Measurements from ENCODE around the gene TTC3. TPM values are rescaled to one million over a fixed set of nuclear protein-coding genes. Genes with fewer than 3 reads are reported as not detected.

Gene TTC3
- total and polyA plus RNA-seq, 2 experiments from 2014 or later, result 146 to 196 TPM

GRCh38 chr21:37248298-37248697, 175.2 kb downstream of the TTC3 start:
- Histone ChIP-seq H3K36me3 (replicated peaks; ENCODE audit: insufficient read depth, low read depth) (no peaks in the 10 kb centered on the region), H3K4me1 (ENCODE audit: insufficient read depth) (peaks cover 4% of the 10 kb centered on the region), H3K27ac (no peak overlapping the region), H3K27me3 (no peaks in the 10 kb centered on the region), H3K79me2 (peaks cover 99% of the 10 kb centered on the region), H3K9me2 (replicated peaks; ENCODE audit: insufficient read depth) (no peaks in the 10 kb centered on the region), H4K20me1 (ENCODE audit: insufficient read depth, poor library complexity, severe bottlenecking) (peaks cover 40% of the 10 kb centered on the region), H3K4me2 (no peak overlapping the region), H3K4me3 (no peak overlapping the region), H3K9me3 (ENCODE audit: low read depth) (no peaks in the 10 kb centered on the region), H2AFZ (no peak overlapping the region)
- WGBS (ENCODE audit: low lambda C conversion rate, missing lambda C conversion rate), result 86% methylated on average over 1 of the region's 1 CpG
- no peak for TF ChIP-seq EZH2phosphoT487 (IDR thresholded peaks at IDR 0.05; ENCODE audit: low read depth, severe bottlenecking, unreplicated experiment)
- TF ChIP-seq CTCF (IDR thresholded peaks at IDR 0.05; ENCODE audit: poor library complexity), result no peak
- no peak for TF ChIP-seq EZH2 (IDR thresholded peaks at IDR 0.05; ENCODE audit: borderline replicate concordance)
- DNase-seq (ENCODE audit: low spot score), result no peak

GRCh38 chr21:37249112-37249904, 176.3 kb downstream of the TTC3 start:
- H4K20me1 ChIP-seq (ENCODE audit: insufficient read depth, poor library complexity, severe bottlenecking), result peaks cover 50% of the 10 kb centered on the region
- DNase-seq (ENCODE audit: low spot score), result no peak
- 88% methylated on average over 3 of the region's 3 CpGs for WGBS (ENCODE audit: low lambda C conversion rate, missing lambda C conversion rate)

GRCh38 chr21:37251294-37251634, 178.2 kb downstream of the TTC3 start:
- Histone ChIP-seq H3K79me2 (peaks cover 99% of the 10 kb centered on the region), H4K20me1 (ENCODE audit: insufficient read depth, poor library complexity, severe bottlenecking) (peaks cover 54% of the 10 kb centered on the region), H2AFZ (no peak overlapping the region), H3K9me3 (ENCODE audit: low read depth) (no peaks in the 10 kb centered on the region), H3K9me2 (replicated peaks; ENCODE audit: insufficient read depth) (no peaks in the 10 kb centered on the region), H3K27me3 (no peaks in the 10 kb centered on the region), H3K27ac (no peak overlapping the region), H3K36me3 (replicated peaks; ENCODE audit: insufficient read depth, low read depth) (no peaks in the 10 kb centered on the region), H3K4me2 (no peak overlapping the region), H3K4me3 (no peak overlapping the region), H3K4me1 (ENCODE audit: insufficient read depth) (no peaks in the 10 kb centered on the region)
- WGBS (ENCODE audit: low lambda C conversion rate, missing lambda C conversion rate), result 94% methylated on average over 2 of the region's 2 CpGs
- TF ChIP-seq EZH2 (IDR thresholded peaks at IDR 0.05; ENCODE audit: borderline replicate concordance) (no peak), CTCF (IDR thresholded peaks at IDR 0.05; ENCODE audit: poor library complexity) (no peak)
- DNase-seq (ENCODE audit: low spot score), result no peak

More at GRCh38 chr21:37249112-37249904, 176.3 kb downstream of the TTC3 start:
- no peak overlapping the region for H3K27ac ChIP-seq
- H3K9me3 ChIP-seq (ENCODE audit: low read depth), result no peaks in the 10 kb centered on the region
- H3K4me1 ChIP-seq (ENCODE audit: insufficient read depth), result peaks cover 4% of the 10 kb centered on the region
- no peaks in the 10 kb centered on the region for H3K36me3 ChIP-seq (replicated peaks; ENCODE audit: insufficient read depth, low read depth)
- no peak for TF ChIP-seq EZH2 (IDR thresholded peaks at IDR 0.05; ENCODE audit: borderline replicate concordance)
- TF ChIP-seq CTCF (IDR thresholded peaks at IDR 0.05; ENCODE audit: poor library complexity), result no peak
- TF ChIP-seq EZH2phosphoT487 (IDR thresholded peaks at IDR 0.05; ENCODE audit: low read depth, severe bottlenecking, unreplicated experiment), result no peak
- H3K27me3 ChIP-seq, result no peaks in the 10 kb centered on the region
- no peak overlapping the region for H3K4me3 ChIP-seq
- H2AFZ ChIP-seq, result no peak overlapping the region
- H3K9me2 ChIP-seq (replicated peaks; ENCODE audit: insufficient read depth), result no peaks in the 10 kb centered on the region
- H3K79me2 ChIP-seq, result peaks cover 99% of the 10 kb centered on the region
- no peak overlapping the region for H3K4me2 ChIP-seq

Small RNA genes lying within 50 kb of the gene (small RNA-seq; reads per million reads assigned to genes)
- gene RN7SL678P (not detected), gene RNU6-696P (not detected)

Other genes starting within 250 kb of the TTC3 start
- 16.7 and 30.4 TPM in 2 replicates for gene HLCS, start 106.6 kb upstream of the TTC3 start, total RNA-seq
- gene HLCS, start 106.6 kb upstream of the TTC3 start, polyA plus RNA-seq, result 9.2 and 10.6 TPM in 2 replicates
- gene RIPPLY3, start 66.6 kb upstream of the TTC3 start, total RNA-seq, result 0.17 TPM in 1 of 2 replicates, not detected in the other
- 0.11 and 1.0 TPM in 2 replicates for gene RIPPLY3, start 66.6 kb upstream of the TTC3 start, polyA plus RNA-seq
- 20.0 and 23.3 TPM in 2 replicates for gene PIGP, start 183 bp upstream of the TTC3 start, total RNA-seq
- gene PIGP, start 183 bp upstream of the TTC3 start, polyA plus RNA-seq, result 39.9 and 48.7 TPM in 2 replicates
- 74.5 and 75.8 TPM in 2 replicates for gene VPS26C, start 194.1 kb downstream of the TTC3 start, total RNA-seq
- 43.7 and 49.5 TPM in 2 replicates for gene VPS26C, start 194.1 kb downstream of the TTC3 start, polyA plus RNA-seq